ENCODE data around the gene SMOC1.

Gene SMOC1

GRCh38 chr14:70047598-70048312, 168.5 kb downstream of the SMOC1 start:
- no peak for DNase-seq

- DNase-seq: no peak
Observed at GRCh38 chr14:70048313-70048654, 169.1 kb downstream of the SMOC1 start.

GRCh38 chr14:70049605-70050004, 170.4 kb downstream of the SMOC1 start:
- DNase-seq: no peak

GRCh38 chr14:70050136-70050535, 170.9 kb downstream of the SMOC1 start:
- DNase-seq: no peak

- no peak for DNase-seq
Observed at GRCh38 chr14:70052990-70053389, 173.8 kb downstream of the SMOC1 start.

GRCh38 chr14:70057519-70058136, 178.4 kb downstream of the SMOC1 start:
- no peak for DNase-seq

GRCh38 chr14:70059545-70059944, 180.3 kb downstream of the SMOC1 start:
- no peak for DNase-seq

- DNase-seq: no peak
Observed at GRCh38 chr14:70061108-70061507, 181.9 kb downstream of the SMOC1 start.

GRCh38 chr14:70064136-70064865, 185.1 kb downstream of the SMOC1 start:
- DNase-seq: no peak

GRCh38 chr14:70067810-70068209, 188.6 kb downstream of the SMOC1 start:
- DNase-seq: no peak

GRCh38 chr14:70069186-70069585, 190.0 kb downstream of the SMOC1 start:
- DNase-seq: no peak

GRCh38 chr14:70073924-70074566, 194.8 kb downstream of the SMOC1 start:
- peak in 3 of 5 donors; percentile 2 to 46 (median 11) for DNase-seq

GRCh38 chr14:70077005-70077404, 197.8 kb downstream of the SMOC1 start:
- DNase-seq: no peak

GRCh38 chr14:70077720-70078119, 198.5 kb downstream of the SMOC1 start:
- DNase-seq: no peak

- DNase-seq: no peak
Observed at GRCh38 chr14:70078329-70078728, 199.1 kb downstream of the SMOC1 start.

- DNase-seq: no peak
Observed at GRCh38 chr14:70080076-70080475, 200.9 kb downstream of the SMOC1 start.

Data from T-helper 1 cell (primary cell).